ENCODE measurements around the gene SRM.
A peak's percentile ranks its signal among the peaks of the same experiment; 100 is the strongest.
"Not testable (repeated sequence)": the region's sequence is repeated elsewhere in the genome, so short reads cannot be mapped to it uniquely, and the experiment has no call there.

Gene SRM

GRCh38 chr1:11059968-11060830 is at the start of gene SRM:
TSS of gene SRM (minus strand) at chr1:11060018. CDS start at chr1:11059943, 75 bp downstream.
- DNase-seq (ENCODE audit: low read depth in 1 of 2, low spot score in 1 of 2) = peak; percentile 82 to 85

- no peak for DNase-seq (ENCODE audit: low read depth in 1 of 2, low spot score in 1 of 2)
Measured at GRCh38 chr1:11109047-11109760, 49.4 kb upstream of the SRM start.

- no peak for DNase-seq (ENCODE audit: low read depth in 1 of 2, low spot score in 1 of 2)
Measured at GRCh38 chr1:11107599-11107998, 47.8 kb upstream of the SRM start.

DNA sequence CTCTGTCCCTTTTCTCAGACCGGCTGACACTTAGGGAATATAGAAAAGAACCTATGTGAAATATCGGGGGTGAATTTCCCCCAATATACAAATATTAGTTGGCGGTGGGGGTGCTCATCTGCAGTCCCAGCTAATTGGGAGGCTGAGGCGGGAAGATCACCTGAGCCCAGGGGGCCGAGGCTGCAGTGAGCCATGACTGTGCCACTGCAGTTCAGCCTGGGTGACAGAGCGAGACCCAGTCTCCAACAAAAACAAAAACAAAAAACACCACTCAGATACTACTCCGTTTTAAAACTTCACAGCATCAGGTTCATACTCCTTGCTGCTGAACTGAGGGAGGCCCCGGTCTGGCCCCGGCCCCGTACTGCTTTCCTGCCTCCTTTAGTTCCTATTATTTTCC is 45.8 kb upstream of the SRM start:
- no peak for DNase-seq (ENCODE audit: low read depth in 1 of 2, low spot score in 1 of 2)

GRCh38 chr1:11101347-11101746 is 41.5 kb upstream of the SRM start:
- no peak for DNase-seq (ENCODE audit: low read depth in 1 of 2, low spot score in 1 of 2)

DNA sequence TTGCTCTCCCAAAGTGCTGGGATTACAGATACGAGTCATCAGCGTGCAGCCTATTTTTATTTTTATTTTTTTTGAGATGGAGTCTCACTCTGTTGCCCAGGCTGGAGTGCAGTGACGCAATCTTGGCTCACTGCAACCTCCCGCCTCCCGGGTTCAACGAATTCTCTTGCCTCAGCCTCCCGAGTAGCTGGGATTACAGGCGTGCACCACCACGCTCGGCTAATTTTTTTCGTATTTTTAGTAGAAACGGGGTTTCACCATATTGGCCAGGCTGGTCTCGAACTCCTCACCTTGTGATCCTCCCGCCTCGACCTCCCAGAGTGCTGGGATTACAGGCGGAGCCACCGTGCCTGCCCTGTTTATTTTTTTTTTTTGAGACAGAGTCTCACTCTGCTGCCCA is 41.0 kb upstream of the SRM start:
- DNase-seq (ENCODE audit: low read depth in 1 of 2, low spot score in 1 of 2) = not testable (repeated sequence)

DNA sequence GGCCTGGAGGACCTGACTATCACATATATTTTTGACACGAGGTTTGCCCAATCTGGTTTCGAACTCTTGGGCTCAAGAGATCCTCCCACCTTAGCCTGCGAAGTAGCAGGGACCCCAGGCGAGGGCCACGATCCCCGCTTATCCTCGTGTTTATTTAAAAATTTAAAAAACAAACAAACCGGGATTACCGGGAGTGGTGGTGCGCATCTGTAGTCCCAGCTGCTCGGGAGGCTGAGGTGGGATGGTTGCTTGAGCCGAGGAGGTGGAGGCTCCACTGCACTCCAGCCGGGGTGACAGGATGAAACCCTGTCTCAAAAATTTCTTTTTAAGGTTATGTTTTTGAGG is 40.3 kb upstream of the SRM start:
- no peak for DNase-seq (ENCODE audit: low read depth in 1 of 2, low spot score in 1 of 2)

DNA sequence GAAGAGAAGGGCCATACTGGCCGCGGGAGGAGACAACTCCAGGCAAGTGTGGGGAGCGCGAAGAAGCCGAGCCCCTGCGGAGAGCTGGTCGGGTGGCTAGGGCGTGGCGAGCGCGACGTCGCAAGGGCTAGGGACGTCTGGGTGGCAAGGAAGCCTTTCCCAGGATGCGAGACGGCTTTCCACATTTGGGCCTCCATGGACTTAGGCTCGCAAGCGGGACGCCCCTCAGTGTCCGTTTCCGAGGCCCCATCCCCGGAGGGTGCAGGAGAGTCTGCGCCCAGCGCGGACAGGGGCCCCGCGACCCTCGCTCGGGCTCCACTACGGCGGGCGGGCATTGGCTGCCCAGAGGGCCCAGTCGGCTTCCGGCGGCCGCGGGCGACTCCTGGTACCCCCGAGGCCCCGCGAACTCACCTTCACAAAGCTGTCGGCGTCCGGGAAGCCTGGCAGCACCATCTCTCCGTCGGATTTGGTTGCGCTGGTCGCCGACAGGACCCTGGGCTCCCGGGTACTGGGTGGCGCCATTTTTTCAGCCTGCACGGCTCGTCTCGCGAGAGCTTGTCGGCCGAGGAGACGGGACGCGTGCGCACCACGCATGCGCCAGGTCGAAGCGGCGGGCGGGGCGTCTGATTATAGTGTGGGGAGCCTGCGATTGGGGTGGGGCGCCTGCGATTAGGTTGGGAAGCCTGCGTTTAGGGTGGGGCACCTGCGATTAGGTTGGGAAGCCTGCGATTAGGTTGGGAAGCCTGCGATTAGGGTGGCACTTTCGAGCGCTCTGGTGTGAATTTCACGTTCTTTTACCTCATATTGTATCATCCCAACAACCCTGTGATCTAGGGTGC is 39.7 kb upstream of the SRM start, which contains the start of gene EXOSC10:
Gene EXOSC10, minus strand, starts transcription at position 560 of the 839 bp plus-strand sequence. Its CDS starts 38 bp downstream, at position 522.
- DNase-seq (ENCODE audit: low read depth in 1 of 2, low spot score in 1 of 2) = peak; percentile 92 to 93

DNA sequence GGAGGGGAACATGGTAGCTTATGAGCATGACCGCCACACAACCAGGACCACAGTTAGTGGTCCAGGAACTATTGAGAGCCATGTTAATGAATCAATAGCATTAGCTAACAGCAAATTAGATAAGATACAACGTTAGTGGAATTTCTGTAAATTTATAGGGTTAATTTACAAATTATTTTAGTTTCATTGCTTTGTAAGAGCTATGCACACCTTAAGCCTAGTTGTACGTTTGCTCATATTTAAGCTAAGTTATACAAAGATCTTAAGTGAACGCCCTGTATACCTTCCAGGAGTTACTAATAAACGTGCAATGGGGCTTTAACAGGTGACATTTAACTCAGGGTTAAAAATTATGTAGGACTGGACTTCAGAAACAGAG is 39.1 kb upstream of the SRM start:
- no peak for DNase-seq (ENCODE audit: low read depth in 1 of 2, low spot score in 1 of 2)

DNA sequence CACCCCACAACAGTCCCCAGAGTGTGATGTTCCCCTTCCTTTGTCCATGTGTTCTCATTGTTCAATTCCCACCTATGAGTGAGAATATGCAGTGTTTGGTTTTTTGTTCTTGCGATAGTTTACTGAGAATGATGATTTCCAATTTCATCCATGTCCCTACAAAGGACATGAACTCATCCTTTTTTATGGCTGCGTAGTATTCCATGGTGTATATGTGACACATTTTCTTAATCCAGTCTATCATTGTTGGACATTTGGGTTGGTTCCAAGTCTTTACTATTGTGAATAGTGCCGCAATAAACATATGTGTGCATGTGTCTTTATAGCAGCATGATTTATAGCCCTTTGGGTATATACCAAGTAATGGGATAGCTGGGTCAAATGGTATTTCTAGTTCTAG is 24.0 kb upstream of the SRM start:
- DNase-seq (ENCODE audit: low read depth in 1 of 2, low spot score in 1 of 2) = not testable (repeated sequence)

GRCh38 chr1:11080931-11081330 is 21.1 kb upstream of the SRM start:
- no peak for DNase-seq (ENCODE audit: low read depth in 1 of 2, low spot score in 1 of 2)

- DNase-seq (ENCODE audit: low read depth in 1 of 2, low spot score in 1 of 2) = no peak
Measured at GRCh38 chr1:11078631-11079030, 18.8 kb upstream of the SRM start.

DNA sequence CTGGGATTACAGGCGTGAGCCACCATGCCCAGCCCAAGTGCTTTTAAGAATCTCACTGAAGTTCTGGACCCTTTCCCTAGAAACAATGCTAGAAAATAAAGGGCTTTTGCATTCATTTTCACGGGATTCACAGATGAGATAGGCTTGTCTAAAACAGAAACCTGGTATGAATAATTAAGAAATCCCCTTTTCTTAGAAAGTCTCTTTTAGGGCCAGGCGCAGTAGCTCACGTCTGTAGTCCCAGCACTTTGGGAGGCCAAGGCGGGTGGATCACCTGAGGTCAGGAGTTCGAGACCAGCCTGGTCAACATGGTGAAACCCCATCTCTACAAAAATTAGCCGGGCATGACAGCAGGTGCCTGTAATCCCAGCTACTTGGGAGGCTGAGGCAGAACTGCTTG is 13.6 kb upstream of the SRM start:
- DNase-seq (ENCODE audit: low read depth in 1 of 2, low spot score in 1 of 2) = not testable (repeated sequence)

DNA sequence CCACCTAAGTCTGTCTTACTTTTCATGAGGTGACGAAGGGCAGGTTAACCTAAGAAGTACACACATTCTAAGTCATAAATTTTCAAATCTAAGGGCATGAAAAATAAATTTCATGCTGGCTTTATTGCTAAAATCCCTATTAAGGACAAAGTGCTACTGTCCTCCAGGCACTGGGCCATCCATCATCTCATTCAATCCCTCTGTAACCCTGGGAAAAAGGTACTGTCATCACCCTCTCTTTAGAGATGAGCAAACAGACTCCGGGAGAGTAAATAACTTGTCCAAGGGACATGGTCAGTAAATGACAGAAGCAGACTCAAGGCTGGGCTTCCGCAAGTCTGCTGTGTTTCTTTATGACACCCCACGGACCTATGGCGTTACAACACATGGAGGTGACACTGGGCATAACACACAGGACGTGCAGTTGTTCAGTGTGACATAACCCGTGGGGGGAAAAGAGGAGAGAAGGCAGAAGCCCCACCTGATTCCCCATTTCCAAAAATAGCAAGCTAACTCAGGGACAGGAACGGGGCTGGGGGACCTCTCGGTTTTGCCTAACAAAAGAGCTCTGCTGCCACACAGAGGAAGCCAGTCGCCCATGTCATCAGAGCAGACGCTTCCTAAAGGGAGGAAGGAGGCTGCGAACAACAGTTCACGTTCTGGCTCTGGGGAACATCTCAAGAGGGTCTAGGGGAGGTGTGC is 12.5 kb upstream of the SRM start:
- no peak for DNase-seq (ENCODE audit: low read depth in 1 of 2, low spot score in 1 of 2)

DNA sequence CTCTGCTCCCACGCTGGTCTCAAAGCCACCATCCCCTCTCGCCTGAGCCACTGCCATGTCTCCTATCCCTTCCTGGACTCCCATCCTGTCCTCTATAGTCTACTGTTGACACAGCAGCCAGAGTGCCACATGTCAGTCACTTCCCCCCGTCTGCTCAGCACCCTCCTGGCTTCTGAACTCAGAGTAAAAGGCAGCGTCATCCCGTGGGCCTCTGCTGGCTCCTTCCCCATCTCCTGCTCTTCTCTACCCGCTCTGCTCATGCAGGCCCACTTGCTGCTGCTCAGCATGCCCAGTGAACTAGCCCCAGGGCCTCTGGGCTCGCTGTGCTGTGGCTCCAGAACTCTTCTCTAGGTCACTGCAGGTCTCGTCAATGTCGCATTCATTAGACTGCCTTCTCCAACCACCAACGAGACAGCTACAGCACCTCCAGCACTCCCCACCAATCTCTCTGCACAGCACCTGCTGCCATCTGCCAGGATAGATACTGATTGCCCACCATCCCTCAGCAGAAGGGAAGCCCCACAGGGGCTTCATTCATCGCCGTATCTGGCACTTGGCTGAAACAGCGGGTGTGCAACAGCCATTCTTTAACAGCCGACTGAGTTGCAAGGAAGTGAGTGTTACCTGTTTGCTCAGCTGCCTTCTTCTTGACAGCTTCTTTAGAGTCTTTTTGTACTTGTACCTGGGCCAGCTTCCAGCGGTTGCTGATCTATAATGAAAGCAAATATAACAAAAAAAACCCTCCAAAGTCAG is 11.8 kb upstream of the SRM start:
- DNase-seq (ENCODE audit: low read depth in 1 of 2, low spot score in 1 of 2) = no peak

GRCh38 chr1:11070876-11071275 is 11.1 kb upstream of the SRM start:
- no peak for DNase-seq (ENCODE audit: low read depth in 1 of 2, low spot score in 1 of 2)

GRCh38 chr1:11068600-11069473 is 9.0 kb upstream of the SRM start:
- no peak for DNase-seq (ENCODE audit: low read depth in 1 of 2, low spot score in 1 of 2)

GRCh38 chr1:11067716-11068599 is 8.1 kb upstream of the SRM start:
- no peak for DNase-seq (ENCODE audit: low read depth in 1 of 2, low spot score in 1 of 2)

Data from activated CD4-positive, alpha-beta T cell treated with anti-CD3 and anti-CD28 coated beads, Interleukin-2, amount 50 U/mL, for 24 hours (primary cell).